Astrocyte of the hippocampus (primary cell): Measurements from ENCODE around the gene HMG20B.

ENCODE experiments used
- DNase-seq: peaks from one replicate; pipeline ENCODE4 v3.0.0; 2011; ENCODE audit warnings: low read depth, low spot score

Gene HMG20B

GRCh38 chr19:3607303-3608078, 34.7 kb downstream of the HMG20B start:
- DNase-seq = peak; percentile 57

- DNase-seq = no peak
These were observed 35.4 kb downstream of the HMG20B start for GRCh38 chr19:3608079-3608641.

- DNase-seq = no peak
These were observed 36.1 kb downstream of the HMG20B start for GRCh38 chr19:3608750-3609322.

DNA sequence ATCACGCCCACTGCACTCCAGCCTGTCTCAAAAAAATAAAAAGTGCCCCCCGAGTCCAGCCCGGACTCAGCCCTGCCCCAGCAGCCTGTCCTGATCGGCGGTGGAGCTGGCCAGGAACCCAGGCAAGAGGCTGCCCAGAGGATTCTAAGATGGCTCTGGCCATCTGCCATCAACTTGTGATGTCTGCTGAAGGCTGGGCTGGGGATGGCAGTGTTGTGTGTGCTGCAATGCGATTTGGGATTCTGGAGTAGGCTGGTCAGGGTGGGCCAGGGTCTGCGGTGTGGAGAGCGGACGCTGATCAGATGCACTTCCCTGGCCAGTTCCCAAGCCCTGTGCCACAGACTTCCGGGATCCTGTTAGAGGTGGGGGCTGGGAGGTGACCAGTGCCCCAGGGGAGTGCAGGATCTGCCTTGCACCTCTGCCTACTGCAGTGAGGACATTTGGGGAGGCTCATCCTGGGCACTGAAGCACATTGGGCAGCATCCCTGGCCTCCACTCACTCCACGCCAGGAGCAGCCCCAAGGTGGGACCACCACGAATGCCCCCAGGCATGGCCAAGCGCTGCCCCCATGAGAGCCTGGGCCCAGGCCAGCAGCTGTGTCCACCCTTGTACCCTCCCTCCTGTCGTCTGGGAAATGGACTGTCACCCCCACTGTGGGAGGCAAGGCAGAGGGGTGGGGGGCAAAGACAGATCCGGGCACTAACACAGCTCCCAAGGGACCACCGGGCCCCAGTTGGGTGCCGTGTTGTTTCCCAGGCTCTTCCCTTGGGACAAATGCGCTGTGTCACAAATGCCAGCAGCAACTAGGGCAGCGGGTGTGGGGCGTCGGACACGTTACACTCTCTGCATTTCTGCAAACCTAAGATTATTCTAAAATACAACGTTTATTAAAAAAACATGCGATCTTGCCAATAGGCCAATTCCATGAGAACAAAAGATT, 37.3 kb downstream of the HMG20B start:
- DNase-seq = no peak

GRCh38 chr19:3610745-3611717, 38.3 kb downstream of the HMG20B start:
- no peak for DNase-seq

- no peak for DNase-seq
These were observed 39.1 kb downstream of the HMG20B start for GRCh38 chr19:3611841-3612240.

DNA sequence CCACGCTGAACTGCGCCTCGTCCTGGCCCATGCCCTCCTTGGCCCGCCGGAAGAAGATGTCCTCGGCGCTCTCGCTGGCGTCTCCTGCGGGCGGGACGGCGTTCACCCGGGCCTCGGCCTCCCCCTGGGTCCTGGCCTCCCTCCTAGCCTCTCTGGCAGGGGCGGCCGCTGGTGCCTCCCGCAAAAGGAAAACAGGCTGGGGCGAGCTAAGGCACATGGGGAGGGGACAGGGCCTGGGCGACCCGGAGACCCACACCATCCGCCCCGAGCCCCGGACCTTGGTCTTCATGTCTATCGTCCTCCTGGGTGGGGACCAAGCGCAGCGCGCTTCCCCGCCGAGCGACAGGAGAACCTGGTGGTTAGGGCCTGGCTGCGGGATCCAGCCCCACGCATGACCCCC, 39.6 kb downstream of the HMG20B start:
- DNase-seq = no peak

GRCh38 chr19:3612901-3613741, 40.4 kb downstream of the HMG20B start:
- DNase-seq = no peak

- DNase-seq = no peak
These were observed 41.3 kb downstream of the HMG20B start for GRCh38 chr19:3613818-3614661.

DNA sequence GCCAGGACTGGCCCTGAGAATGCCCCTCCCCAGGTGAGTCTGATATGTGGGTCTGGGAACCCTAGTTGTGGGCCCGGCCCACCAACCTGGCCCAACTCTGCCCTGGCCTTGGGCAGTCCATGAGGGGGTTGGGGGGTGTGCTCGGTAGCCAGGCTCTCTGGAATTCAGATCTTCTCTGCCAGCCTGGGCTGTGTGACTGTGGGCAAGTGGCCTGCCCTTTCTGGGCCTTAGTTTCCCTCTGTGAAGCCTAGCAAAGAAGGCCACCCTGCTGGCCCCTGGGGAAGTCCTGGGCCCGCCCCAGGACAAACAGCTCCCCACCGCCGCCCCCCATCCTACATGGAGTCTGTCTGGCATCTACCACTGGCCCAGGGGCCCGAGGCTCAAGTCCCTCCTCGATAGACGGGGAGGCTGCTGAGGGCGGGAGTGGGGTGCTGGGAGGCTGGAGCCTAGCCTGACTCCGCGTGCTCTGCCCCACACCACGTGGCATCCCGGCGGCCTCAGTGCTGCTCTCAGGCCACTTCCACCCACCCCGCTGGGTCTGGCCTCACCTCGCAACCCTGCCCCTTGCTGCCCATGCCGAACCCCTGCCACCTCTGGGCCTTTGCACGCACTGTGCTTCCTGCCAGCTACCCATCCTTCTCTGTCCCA, 42.2 kb downstream of the HMG20B start:
- DNase-seq = no peak

DNA sequence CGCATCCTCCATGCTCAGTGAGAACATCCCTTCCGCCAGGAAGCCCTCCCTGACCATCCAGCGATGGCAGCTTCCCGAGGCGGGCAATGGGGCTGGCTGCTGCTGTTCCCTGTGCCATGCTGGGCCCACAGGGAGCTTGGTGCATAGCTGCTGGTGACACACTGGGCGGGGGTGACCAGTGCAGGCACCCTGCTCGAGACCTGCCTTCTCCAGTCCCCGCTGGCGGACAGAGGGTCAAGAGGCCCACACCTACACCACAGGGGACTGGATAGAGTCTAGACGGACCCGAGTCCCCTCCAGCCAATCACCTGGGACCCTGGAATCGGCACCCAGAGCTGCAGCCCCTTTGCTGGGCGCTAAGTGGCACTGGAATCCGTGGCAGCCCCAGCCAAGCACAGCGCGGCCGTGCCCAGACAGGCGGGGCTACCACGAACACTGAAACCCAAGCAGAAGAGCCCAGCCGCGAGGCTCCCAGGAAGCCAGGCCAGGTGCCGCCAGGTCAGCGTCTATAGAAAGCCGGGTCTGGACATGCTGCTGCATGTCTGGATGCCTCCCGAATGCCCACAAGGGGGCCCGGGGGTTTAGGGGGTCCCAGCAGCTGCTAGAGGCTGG, 42.9 kb downstream of the HMG20B start:
- DNase-seq = no peak

GRCh38 chr19:3617463-3617862, 44.7 kb downstream of the HMG20B start:
- DNase-seq = no peak

GRCh38 chr19:3618144-3618810, 45.5 kb downstream of the HMG20B start:
- DNase-seq = peak; percentile 65

- DNase-seq = no peak
These were observed 46.3 kb downstream of the HMG20B start for GRCh38 chr19:3618811-3619630.

- DNase-seq = no peak
These were observed 46.9 kb downstream of the HMG20B start for GRCh38 chr19:3619631-3620012.

GRCh38 chr19:3620145-3620816, 47.5 kb downstream of the HMG20B start:
- no peak for DNase-seq
